Activated T-cell treated with anti-CD3 and anti-CD28 coated beads, Interleukin-2, amount 50 U/mL, for 4 hours (primary cell): Measurements from ENCODE around the gene SYNE3. TPM values are rescaled to one million over a fixed set of nuclear protein-coding genes. Genes with fewer than 3 reads are reported as not detected.

Experiments
- ATAC-seq, 2 donors: fragments of 200-7000 bp; cut with Tn5 transposase; one replicate each; pipeline ENCODE4 v1.10.0; 2021
- DNase-seq: peaks from one replicate; pipeline ENCODE4 v3.0.0-alpha.2; 2020
- H3K27me3 Mint-ChIP-seq: one replicate; pipeline ENCODE4 v1.8.0; 2021; ENCODE audit warnings: low read depth, mixed read lengths
- H3K36me3 Mint-ChIP-seq: one replicate; pipeline ENCODE4 v1.8.0; 2022; ENCODE audit warnings: mixed read lengths; ENCODE audit not compliant: insufficient read depth
- H3K4me1 Mint-ChIP-seq: one replicate; pipeline ENCODE4 v1.8.0; 2021; ENCODE audit warnings: low read depth, mixed read lengths
- H3K4me3 Mint-ChIP-seq: one replicate; pipeline ENCODE4 v1.8.0; 2021; ENCODE audit warnings: mild to moderate bottlenecking, moderate library complexity, mixed read lengths
- H3K9me3 Mint-ChIP-seq: one replicate; pipeline ENCODE4 v1.8.0; 2021; ENCODE audit warnings: mixed read lengths
- total RNA-seq, 3 donors: library from RNA; stranded (reverse); gene quantifications; one replicate each; pipeline ENCODE4 v1.2.1, GENCODE V29; 2021

The SYNE3 gene
- total RNA-seq, 3 donors from 2014 or later: 11.5 to 15.0 (median 12.9) TPM

DNA sequence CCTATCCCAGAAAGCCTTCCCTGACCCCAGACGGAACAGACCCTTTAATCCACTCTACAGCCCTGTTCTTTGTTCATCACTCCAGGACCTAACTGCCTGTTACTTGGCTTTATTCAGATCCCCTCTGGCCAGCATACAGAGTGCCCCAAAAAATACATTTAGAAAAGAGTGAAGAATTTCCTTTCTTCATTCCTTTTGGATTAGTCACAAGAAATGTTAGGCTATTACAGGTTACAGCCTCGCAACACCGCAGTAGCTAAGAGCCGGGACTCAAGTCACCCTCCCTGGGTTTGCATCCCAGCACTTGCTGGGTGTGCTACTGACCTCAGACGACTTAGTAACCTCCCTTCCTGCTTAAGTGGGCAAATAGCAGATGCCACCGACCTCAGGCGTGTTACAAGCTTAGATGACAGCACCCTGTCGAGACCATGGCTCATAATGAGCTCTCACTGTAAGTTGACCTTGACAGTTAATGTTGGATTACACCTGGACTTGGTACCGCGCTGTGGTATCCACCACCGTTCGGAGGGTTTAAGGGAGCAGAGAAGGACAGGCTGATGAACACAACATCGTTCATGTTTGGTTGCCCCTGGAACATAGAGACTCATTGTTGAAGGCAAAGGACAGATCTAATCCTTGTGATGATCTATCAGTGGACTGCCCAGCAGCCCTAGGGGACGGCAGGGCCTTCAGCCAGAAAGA is 31.3 kb upstream of the SYNE3 start:
- no peak for ATAC-seq
- Mint-ChIP-seq H3K4me1 (peaks cover 7% of the 10 kb centered on the region), H3K27me3 (no peaks in the 10 kb centered on the region), H3K9me3 (no peaks in the 10 kb centered on the region), H3K36me3 (peaks cover 16% of the 10 kb centered on the region), H3K4me3 (no peak overlapping the region)
- no peak for DNase-seq

GRCh38 chr14:95547272-95547625 is 30.8 kb upstream of the SYNE3 start:
- peaks cover 16% of the 10 kb centered on the region for H3K36me3 Mint-ChIP-seq
- H3K4me1 Mint-ChIP-seq: peaks cover 7% of the 10 kb centered on the region
- no peaks in the 10 kb centered on the region for H3K27me3 Mint-ChIP-seq
- H3K4me3 Mint-ChIP-seq: no peak overlapping the region
- no peak for ATAC-seq
- DNase-seq: no peak
- no peaks in the 10 kb centered on the region for H3K9me3 Mint-ChIP-seq

DNA sequence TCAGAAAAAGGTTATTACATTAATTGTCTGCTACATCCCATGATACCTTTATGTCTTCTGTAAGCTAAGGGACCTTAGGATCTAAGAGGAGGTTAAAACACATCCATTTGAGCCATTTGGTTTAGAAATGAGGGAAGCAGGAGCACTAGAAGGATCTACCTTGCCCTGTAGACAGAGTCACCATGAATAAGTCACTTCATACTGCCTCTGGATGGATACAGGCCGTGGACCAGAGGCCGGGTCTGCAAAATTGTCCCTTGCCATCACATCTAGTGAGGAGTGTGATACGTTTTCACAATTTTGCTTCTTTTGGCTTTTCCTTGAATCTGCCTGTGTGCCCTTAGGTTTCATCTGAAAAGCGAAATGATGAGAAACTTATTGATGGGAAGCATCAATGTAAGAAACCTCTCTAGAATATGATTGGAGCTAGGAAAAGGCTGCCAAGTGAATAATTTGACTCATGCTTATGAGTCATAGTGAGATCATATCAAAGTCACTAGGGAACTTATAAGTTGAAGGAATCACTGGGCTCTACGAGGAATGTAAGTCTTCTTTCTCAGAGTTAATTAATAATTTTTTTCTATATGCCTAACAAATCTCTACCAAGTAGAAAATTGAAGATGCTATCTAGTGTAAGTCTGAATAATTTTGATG is 29.2 kb upstream of the SYNE3 start:
- peaks cover 16% of the 10 kb centered on the region for H3K36me3 Mint-ChIP-seq
- DNase-seq (no peak), ATAC-seq (peak; percentile 58 to 65)
- no peaks in the 10 kb centered on the region for H3K27me3 Mint-ChIP-seq
- peaks cover 10% of the 10 kb centered on the region for H3K4me1 Mint-ChIP-seq
- no peak overlapping the region for H3K4me3 Mint-ChIP-seq
- H3K9me3 Mint-ChIP-seq: no peaks in the 10 kb centered on the region

DNA sequence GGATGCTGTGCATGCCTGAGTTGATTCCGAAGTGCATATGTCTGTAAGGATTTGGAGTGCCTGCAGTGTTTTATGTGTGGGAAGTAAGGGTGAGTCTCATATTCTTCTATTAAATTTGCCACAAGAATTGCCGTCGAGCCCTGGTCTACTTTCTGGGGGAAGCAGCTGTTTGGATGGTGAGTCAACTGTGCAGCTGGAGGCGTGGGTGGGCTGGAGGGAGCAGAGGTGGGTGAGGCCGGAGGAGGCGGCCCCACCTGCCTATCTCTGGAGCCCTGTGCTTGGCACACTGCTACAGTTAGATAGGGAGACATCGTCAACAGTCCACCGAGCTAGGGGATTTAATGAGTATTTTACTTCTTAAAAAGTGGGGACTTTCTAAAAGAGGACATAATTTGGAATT is 28.1 kb upstream of the SYNE3 start:
- no peak for ATAC-seq
- Mint-ChIP-seq H3K9me3 (no peaks in the 10 kb centered on the region), H3K27me3 (no peaks in the 10 kb centered on the region), H3K36me3 (peaks cover 16% of the 10 kb centered on the region), H3K4me3 (no peak overlapping the region), H3K4me1 (peaks cover 13% of the 10 kb centered on the region)
- DNase-seq: no peak

GRCh38 chr14:95543021-95543420 is 26.6 kb upstream of the SYNE3 start:
- Mint-ChIP-seq H3K36me3 (peaks cover 7% of the 10 kb centered on the region), H3K9me3 (no peaks in the 10 kb centered on the region), H3K27me3 (no peaks in the 10 kb centered on the region), H3K4me1 (peaks cover 20% of the 10 kb centered on the region), H3K4me3 (no peak overlapping the region)
- ATAC-seq (no peak), DNase-seq (no peak)

- no peaks in the 10 kb centered on the region for H3K27me3 Mint-ChIP-seq
- no peak overlapping the region for H3K4me3 Mint-ChIP-seq
- peaks cover 25% of the 10 kb centered on the region for H3K4me1 Mint-ChIP-seq
- DNase-seq: no peak
- H3K9me3 Mint-ChIP-seq: no peaks in the 10 kb centered on the region
- no peak for ATAC-seq
- H3K36me3 Mint-ChIP-seq: peaks cover 6% of the 10 kb centered on the region
Measured at GRCh38 chr14:95541932-95542930, 25.8 kb upstream of the SYNE3 start.

DNA sequence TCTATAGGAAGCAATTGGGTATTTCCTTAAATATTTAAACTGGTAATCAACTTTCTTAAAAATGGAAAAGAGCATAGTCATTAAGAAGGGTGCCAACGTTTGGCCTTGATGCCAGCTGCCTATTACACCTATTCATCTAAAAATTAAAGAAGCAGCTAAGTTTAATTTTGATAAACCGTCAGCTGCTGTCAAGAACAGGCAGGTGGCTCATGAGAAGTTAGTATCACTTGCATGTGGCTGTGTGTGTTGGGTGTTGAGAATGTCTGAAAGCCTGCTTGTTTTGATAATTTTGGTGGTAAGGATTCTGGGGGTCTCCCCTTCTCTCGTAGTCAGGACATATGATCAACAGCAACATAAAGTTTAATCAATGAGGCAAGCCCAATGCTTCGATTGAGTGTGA is 24.9 kb upstream of the SYNE3 start:
- no peaks in the 10 kb centered on the region for H3K27me3 Mint-ChIP-seq
- DNase-seq (no peak), ATAC-seq (no peak)
- peaks cover 33% of the 10 kb centered on the region for H3K4me1 Mint-ChIP-seq
- H3K4me3 Mint-ChIP-seq: no peak overlapping the region
- no peaks in the 10 kb centered on the region for H3K9me3 Mint-ChIP-seq
- H3K36me3 Mint-ChIP-seq: peaks cover 4% of the 10 kb centered on the region

DNA sequence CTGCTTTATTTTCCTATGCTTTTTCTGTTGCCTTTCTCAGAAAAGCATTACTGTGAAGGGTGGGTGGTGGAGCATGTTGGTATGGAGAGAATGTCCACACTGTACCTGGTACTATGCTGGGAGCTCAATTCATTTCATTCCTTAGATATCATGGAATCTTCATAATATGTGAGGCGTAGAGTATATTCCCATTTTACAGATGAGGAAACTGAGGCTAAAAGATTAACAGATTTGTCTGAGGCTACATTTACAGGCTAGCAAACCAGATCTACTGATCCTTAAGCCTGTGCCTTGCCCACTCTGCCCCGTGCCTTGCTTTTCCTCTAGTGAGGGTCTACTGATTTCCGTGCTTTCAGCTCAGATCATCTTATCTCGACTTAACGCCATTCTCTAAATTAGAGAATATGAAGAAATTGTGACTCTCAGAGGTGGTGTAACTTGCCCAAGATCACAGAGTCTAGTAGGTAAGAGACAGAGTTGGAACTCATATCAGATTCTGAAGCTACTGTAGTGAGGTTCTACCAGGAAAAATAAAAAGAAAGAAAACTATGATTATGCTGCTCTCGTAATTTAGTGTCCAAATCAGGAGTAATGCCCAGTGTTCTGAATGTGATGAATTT is 23.9 kb upstream of the SYNE3 start:
- no peak overlapping the region for H3K4me3 Mint-ChIP-seq
- no peaks in the 10 kb centered on the region for H3K9me3 Mint-ChIP-seq
- H3K36me3 Mint-ChIP-seq: peaks cover 6% of the 10 kb centered on the region
- DNase-seq: no peak
- no peak for ATAC-seq
- no peaks in the 10 kb centered on the region for H3K27me3 Mint-ChIP-seq
- peaks cover 37% of the 10 kb centered on the region for H3K4me1 Mint-ChIP-seq

- no peak for DNase-seq
- peaks cover 37% of the 10 kb centered on the region for H3K4me1 Mint-ChIP-seq
- H3K9me3 Mint-ChIP-seq: no peaks in the 10 kb centered on the region
- no peak for ATAC-seq
- H3K4me3 Mint-ChIP-seq: no peak overlapping the region
- H3K27me3 Mint-ChIP-seq: no peaks in the 10 kb centered on the region
- H3K36me3 Mint-ChIP-seq: peaks cover 5% of the 10 kb centered on the region
Measured at GRCh38 chr14:95538801-95539509, 22.5 kb upstream of the SYNE3 start.

GRCh38 chr14:95537298-95538089 is 21.0 kb upstream of the SYNE3 start:
- H3K4me3 Mint-ChIP-seq: peak overlapping the region; percentile 97

DNA sequence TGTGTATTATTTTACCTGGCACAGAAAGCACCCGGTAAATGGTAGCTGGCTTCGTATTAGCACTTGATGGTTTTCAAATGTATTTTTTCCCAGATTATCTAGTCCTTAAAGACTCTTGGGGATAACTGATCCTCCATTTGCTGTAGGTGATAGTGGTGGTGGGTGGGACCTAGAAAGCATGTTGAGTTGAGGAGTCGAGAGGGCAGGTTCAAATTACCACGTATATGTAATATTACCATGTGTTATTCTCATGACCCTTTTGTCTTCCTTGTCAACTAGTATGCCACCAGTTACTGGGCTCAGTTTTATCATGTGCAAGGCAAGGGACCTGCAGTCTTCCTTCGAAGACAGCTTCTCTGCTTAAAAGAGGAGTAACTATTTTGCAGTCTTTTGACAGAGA is 20.2 kb upstream of the SYNE3 start:
- Mint-ChIP-seq H3K27me3 (no peaks in the 10 kb centered on the region), H3K4me3 (peak overlapping the region; percentile 97), H3K9me3 (no peaks in the 10 kb centered on the region), H3K4me1 (peaks cover 50% of the 10 kb centered on the region), H3K36me3 (peaks cover 20% of the 10 kb centered on the region)
- no peak for ATAC-seq
- DNase-seq: no peak

More at GRCh38 chr14:95537298-95538089, 21.0 kb upstream of the SYNE3 start:
- Mint-ChIP-seq H3K4me1 (peaks cover 43% of the 10 kb centered on the region), H3K27me3 (no peaks in the 10 kb centered on the region), H3K36me3 (peaks cover 14% of the 10 kb centered on the region), H3K9me3 (no peaks in the 10 kb centered on the region)
- DNase-seq (no peak), ATAC-seq (no peak)

DNA sequence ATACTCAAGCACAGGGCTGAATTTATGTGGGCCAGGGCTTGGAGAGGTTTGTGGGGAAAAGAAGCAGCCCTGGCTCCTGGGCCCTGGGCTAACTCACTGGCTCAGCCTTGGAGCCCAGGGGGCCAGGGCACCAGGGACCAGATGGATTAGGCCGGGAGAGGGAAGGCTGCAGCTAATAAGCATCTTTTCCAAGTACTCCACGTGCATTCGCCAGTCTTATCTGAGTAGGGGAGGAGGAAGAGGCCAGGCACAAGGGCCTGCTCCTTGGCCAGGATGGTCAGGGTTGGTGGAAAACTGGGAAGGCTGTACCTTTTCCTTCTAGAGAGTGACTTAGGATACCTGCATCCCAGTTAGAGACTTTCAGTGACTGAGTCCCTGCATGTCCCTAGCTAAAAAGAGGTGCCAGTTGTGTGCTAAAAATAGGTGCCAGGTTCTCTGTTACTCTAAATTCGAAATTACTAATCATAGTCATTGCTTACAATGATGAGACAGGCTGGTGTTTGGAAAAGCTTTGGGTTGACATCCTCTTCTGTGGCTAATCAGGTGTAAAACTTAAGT is 19.7 kb upstream of the SYNE3 start:
- ATAC-seq: no peak
- H3K36me3 Mint-ChIP-seq: peaks cover 22% of the 10 kb centered on the region
- H3K4me1 Mint-ChIP-seq: peaks cover 54% of the 10 kb centered on the region
- no peaks in the 10 kb centered on the region for H3K9me3 Mint-ChIP-seq
- no peaks in the 10 kb centered on the region for H3K27me3 Mint-ChIP-seq
- DNase-seq: no peak
- H3K4me3 Mint-ChIP-seq: peak overlapping the region; percentile 97
